GM21390 (cell line): ENCODE data around the gene HMCN1.
"Not testable (repeated sequence)": the region's sequence is repeated elsewhere in the genome, so short reads cannot be mapped to it uniquely, and the experiment has no call there.

Experiments used
- ATAC-seq: cut with Tn5 transposase; IDR thresholded peaks from one replicate; pipeline ENCODE4 v1.9.1; 2021; ENCODE audit not compliant: unreplicated experiment

HMCN1 gene

GRCh38 chr1:186125511-186125910, 391.3 kb downstream of the HMCN1 start:
- no peak for ATAC-seq

GRCh38 chr1:186129758-186130157, 395.6 kb downstream of the HMCN1 start:
- ATAC-seq = no peak

- no peak for ATAC-seq
These were observed 404.9 kb downstream of the HMCN1 start for GRCh38 chr1:186139115-186139514.

- no peak for ATAC-seq
These were observed 405.5 kb downstream of the HMCN1 start for GRCh38 chr1:186139701-186140100.

GRCh38 chr1:186142159-186142558, 408.0 kb downstream of the HMCN1 start:
- no peak for ATAC-seq

GRCh38 chr1:186142916-186143315, 408.7 kb downstream of the HMCN1 start:
- ATAC-seq = no peak

- ATAC-seq = no peak
These were observed 409.3 kb downstream of the HMCN1 start for GRCh38 chr1:186143481-186143880.

GRCh38 chr1:186144505-186144904, 410.3 kb downstream of the HMCN1 start:
- ATAC-seq = no peak

- no peak for ATAC-seq
These were observed 412.8 kb downstream of the HMCN1 start for GRCh38 chr1:186146974-186147373.

GRCh38 chr1:186149591-186149990, 415.4 kb downstream of the HMCN1 start:
- no peak for ATAC-seq

- no peak for ATAC-seq
These were observed 418.0 kb downstream of the HMCN1 start for GRCh38 chr1:186152227-186152619.

GRCh38 chr1:186152620-186153239, 418.5 kb downstream of the HMCN1 start:
- ATAC-seq = no peak

GRCh38 chr1:186154651-186155050, 420.5 kb downstream of the HMCN1 start:
- ATAC-seq = no peak

- ATAC-seq = no peak
These were observed 421.4 kb downstream of the HMCN1 start for GRCh38 chr1:186155594-186155993.

GRCh38 chr1:186162895-186163294, 428.7 kb downstream of the HMCN1 start:
- ATAC-seq = not testable (repeated sequence)

GRCh38 chr1:186164773-186165172, 430.6 kb downstream of the HMCN1 start:
- ATAC-seq = no peak

GRCh38 chr1:186165303-186165702, 431.1 kb downstream of the HMCN1 start:
- no peak for ATAC-seq

- no peak for ATAC-seq
These were observed 433.0 kb downstream of the HMCN1 start for GRCh38 chr1:186167096-186167668.

- ATAC-seq = no peak
These were observed 441.4 kb downstream of the HMCN1 start for GRCh38 chr1:186175588-186175987.

GRCh38 chr1:186178426-186179043, 444.3 kb downstream of the HMCN1 start:
- no peak for ATAC-seq

- ATAC-seq = no peak
These were observed 445.0 kb downstream of the HMCN1 start for GRCh38 chr1:186179231-186179630.

- peak; percentile 53 for ATAC-seq
These were observed 449.0 kb downstream of the HMCN1 start for GRCh38 chr1:186183219-186183618.
